Stimulated activated naive CD4-positive, alpha-beta T cell treated with Interleukin-2 at 50 U/mL for 16 hours (primary cell): ENCODE measurements around the gene CDC42BPB.
A peak's percentile ranks its signal among the peaks of the same experiment; 100 is the strongest.

ENCODE experiments used
- DNase-seq: peaks from one replicate; lab custom pipeline; 2025; lab: John Stamatoyannopoulos, UW

The CDC42BPB gene

DNA sequence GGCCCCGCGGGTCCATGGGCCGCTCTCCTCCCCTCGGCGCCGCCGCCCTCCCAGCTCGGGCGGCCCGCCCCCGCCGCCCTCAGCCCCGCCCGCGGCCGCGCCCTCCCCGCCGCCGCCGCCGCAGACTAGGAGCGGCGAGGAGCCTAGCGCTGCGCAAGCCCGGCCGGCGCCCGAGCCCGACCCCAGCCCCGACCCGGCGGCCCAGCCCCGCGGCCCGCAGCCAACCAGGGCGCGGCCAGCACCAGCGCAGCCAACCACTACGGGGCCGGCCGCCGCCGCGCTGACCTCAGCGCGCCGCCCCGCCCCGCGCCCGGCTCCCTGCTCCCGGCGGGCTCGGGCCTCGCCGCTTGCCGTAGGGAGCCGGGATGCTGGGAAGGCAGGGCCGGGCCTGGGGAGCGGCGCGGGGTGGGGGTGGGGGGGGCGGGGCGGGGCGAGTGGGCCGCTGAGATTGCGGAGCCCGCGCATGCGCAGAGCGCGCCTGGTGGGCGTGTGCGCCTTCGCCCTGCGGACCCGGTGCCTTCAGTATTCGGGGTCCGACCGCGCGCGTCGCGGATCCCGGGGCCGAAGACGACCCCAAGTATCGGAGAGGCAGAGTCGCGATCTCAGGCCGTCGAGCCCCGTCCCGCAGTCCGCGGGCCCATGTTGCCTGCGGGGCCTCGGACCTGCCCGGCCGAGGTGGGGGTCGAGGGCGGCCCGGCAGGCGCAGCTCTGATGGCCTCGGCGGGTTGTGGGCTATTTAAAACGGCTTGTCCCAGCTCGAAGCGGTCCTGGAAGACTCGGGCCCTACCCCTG is at the start of gene CDC42BPB:
Gene CDC42BPB (minus strand): TSS at position 178 of the 792 bp plus-strand sequence. CDS start 376 bp downstream, outside the sequence.
- DNase-seq, result peak; percentile 60

DNA sequence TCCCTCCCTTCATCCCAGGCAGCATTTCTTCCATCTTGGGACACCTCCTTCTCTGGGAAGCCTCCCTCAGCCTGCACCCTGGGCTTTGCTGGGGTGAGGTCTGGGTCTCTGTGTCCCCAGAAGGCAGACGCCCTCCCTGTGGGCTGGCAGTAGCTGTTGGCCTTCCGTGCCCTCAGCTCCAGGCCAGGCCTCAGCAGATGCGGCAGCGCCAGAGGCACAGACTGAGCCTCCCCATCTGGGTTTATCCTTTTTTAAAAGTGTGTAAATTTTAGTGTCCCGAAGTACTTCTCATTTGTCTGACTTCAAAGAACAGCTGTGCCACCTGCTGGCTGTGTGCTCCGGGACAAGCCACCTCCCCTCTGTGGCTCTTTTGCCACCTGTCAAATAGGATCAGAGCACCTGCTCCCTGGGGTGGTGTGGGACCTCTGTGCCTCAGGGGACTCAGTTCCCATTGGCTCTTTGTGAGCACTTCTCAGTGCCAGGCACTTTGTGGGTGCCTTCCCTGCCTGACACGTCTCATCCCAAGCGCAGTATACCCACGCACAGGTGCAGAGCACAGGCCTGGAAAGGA is 48.3 kb upstream of the CDC42BPB start:
- no peak for DNase-seq

DNA sequence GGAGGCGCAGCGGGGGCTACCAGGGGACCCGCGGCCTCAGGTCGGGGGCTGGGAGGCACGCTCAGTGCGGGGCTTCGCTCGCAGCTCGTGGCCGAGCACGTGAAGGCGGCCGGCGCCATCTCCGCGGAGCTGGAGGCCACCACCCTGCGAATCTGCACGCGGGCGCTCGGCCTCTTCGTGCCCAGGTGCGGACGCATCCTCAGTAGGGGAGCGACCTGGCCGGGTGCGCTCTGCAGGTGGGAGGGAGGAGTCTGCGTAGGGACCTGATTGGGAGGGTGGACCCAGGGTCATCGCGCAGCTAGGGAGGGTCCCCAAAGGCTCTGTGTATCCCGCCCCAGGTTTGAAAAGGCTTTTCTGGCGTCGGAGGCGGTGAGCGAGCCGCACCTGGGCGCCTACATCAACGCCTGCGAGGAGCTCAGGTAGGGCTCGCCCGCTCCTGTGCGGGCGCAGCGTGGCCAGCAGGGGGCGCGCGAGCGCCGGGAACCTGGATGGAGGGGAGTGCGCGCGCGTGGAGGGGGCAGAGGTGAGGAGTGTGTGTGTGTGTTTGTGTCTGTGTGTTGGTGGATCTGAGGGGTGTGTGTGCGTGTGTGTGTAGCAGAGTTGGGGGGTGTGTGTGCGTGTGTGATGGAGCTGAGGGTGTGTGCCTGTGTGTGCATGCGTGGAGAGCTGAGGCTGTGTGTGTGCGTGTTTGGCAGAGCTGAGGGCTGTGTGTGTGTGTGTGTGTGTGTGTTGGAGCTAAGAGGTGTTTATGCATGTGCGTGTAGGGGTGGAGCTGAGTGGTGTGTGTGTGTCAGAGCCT is 47.5 kb upstream of the CDC42BPB start:
- peak; percentile 60 for DNase-seq

DNA sequence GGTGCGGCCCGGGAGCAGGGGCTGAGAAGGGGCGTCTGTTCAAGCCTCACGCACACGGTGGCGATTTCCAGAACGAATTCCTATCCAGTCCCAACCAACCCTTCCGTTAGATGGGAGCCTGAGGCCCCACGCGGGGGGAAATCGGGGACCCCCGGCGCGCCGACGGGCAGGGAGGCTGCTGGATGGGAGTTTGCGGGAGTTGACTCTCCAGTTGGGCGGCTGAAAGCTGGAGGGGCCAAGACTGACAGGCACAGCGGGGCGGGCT is 47.0 kb upstream of the CDC42BPB start:
- DNase-seq, result no peak

GRCh38 chr14:103103461-103104388 is 46.4 kb upstream of the CDC42BPB start:
- DNase-seq, result no peak

DNA sequence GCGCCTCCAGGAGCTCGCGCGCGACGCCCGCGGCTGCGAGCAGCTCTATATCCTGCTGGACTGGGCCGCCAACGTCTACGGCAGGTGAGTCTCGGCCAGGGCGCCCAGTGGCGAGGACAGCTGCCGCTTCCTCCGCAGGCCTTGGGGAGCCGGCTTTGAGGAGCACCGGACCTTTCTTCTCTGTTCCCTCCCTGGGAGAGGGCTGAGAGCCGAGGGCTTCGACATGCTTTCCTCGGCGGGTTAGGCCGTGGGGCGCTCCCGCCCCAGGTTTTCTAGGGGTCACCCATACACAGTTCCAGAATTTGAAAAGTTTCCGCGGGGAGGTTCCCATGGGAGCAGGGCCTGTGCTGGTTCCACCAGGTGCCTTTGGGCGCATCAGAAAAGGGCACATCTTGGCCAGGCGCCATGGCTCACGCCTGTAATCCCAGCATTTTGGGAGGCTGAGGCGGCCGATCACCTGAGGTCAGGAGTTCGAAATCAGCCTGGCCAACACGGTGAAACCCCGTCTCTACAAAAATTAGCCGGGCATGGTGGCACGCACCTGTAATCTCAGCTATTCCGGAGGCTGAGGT is 45.4 kb upstream of the CDC42BPB start:
- no peak for DNase-seq

DNA sequence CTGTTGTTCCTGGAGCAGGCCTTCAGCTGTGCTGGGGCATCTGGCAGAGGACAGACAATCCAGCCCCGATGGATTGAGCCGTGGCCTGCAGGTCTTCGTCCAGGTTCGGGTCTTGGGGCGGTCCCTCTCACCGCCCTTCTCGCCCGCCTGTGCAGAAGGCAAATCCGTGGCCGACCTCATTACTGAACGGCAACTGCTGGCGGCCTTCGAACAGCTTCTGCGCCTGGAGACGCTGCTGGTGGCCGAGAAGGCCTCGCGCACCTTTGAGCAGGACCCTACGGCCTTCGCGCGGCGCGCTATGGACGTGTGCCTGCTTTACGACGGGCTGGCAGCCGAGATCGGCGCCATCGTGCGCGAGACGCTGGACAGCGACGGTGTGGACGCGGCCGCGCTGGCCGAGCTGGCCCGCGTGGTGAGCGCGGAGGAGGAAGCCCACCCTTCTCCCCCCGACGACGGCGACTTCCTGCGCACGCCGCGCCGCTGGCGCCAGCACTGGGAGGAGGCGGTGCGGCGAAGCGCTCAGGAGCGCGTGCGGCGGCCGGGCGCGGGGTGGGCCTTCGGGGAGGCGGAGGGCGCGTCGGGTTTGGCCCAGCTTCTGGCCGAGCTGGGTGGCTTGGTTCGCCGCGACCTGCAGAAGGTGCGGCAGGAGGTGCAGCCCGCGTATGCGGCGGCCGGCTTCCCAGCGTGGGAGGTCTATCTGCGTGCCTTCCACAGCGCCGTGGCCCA is 44.8 kb upstream of the CDC42BPB start:
- no peak for DNase-seq

GRCh38 chr14:103101257-103101962 is 44.1 kb upstream of the CDC42BPB start:
- DNase-seq, result no peak

- DNase-seq, result no peak
Observed at GRCh38 chr14:103100281-103101121, 43.2 kb upstream of the CDC42BPB start.

DNA sequence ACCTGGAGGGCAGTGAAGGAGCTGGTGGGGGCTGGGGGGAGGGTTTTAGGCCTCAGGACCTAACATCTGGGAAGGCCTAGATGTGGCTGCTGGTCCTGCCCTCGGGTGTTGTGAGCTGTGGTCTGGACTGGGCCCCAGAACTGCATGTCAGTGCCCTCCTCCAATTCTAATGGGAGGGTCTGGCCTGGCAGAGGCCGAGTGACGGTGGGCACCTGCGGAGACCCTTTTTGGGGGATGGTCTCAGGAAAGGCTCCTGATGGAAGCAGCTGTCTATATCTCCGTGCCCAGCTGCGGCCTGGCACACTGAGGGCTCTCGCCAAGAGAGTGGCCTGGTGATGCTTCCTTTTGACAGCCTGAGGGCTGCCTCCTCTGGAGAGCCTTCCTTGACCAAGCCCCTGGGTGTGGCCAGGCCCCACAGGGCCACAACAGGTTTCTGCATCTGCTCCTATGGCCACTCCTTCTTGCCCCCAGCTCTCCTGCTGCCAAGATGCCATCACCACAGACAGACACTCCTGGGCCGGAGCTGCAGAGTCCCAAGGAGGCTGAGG is 42.5 kb upstream of the CDC42BPB start:
- no peak for DNase-seq

GRCh38 chr14:103099081-103099732 is 41.9 kb upstream of the CDC42BPB start:
- no peak for DNase-seq

GRCh38 chr14:103097994-103098957 is 40.9 kb upstream of the CDC42BPB start:
- no peak for DNase-seq

- no peak for DNase-seq
Observed at GRCh38 chr14:103097244-103097993, 40.1 kb upstream of the CDC42BPB start.

- DNase-seq, result no peak
Observed at GRCh38 chr14:103096387-103096786, 39.0 kb upstream of the CDC42BPB start.

- DNase-seq, result no peak
Observed at GRCh38 chr14:103095210-103095778, 37.9 kb upstream of the CDC42BPB start.
